GM18499 (cell line): ENCODE measurements around the gene CHST12.
"Not testable (repeated sequence)": the region's sequence is repeated elsewhere in the genome, so short reads cannot be mapped to it uniquely, and the experiment has no call there.

Experiments
- ATAC-seq: cut with Tn5 transposase; IDR thresholded peaks from one replicate; pipeline ENCODE4 v1.9.1; 2021; ENCODE audit warnings: moderate number of reproducible peaks; ENCODE audit not compliant: insufficient read depth, unreplicated experiment

The CHST12 gene

DNA sequence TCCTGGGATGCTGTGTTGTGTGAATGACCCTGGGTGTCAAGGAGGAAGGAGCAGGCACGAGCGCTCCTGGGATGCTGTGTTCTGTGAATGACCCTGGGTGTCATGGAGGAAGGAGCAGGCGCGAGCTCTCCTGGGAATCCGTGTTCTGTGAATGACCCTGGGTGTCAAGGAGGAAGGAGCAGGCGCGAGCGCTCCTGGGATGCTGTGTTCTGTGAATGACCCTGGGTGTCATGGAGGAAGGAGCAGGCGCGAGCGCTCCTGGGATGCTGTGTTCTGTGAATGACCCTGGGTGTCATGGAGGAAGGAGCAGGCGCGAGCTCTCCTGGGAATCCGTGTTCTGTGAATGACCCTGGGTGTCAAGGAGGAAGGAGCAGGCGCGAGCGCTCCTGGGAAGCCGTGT, 25.9 kb upstream of the CHST12 start:
- ATAC-seq = not testable (repeated sequence)

DNA sequence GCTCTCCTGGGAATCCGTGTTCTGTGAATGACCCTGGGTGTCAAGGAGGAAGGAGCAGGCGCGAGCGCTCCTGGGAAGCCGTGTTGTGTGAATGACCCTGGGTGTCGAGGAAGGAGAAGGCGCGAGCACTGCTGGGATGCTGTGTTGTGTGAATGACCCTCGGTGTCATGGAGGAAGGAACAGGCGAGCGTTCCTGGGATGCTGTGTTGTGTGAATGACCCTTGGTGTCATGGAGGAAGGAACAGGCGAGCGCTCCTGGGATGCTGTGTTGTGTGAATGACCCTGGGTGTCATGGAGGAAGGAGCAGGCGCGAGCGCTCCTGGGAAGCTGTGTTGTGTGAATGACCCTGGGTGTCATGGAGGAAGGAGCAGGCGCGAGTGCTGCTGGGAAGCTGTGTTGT, 25.3 kb upstream of the CHST12 start:
- not testable (repeated sequence) for ATAC-seq

DNA sequence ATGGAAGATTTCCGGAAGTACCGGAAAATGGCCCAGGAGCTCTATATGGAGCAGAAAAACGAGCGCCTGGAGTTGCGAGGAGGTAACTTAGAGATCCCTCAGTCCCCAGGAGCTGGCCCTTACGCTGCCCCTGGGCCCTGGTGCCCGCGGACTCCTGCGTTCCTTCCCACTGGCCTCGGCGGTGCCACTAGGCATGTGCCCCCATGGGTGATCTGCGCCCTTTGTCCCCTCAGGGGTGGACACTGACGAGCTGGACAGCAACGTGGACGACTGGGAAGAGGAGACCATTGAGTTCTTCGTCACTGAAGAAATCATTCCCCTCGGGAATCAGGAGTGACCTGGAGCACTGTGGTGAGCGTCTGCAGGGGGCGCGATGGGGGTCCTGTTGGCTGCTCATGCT, 24.2 kb upstream of the CHST12 start:
- ATAC-seq = no peak

DNA sequence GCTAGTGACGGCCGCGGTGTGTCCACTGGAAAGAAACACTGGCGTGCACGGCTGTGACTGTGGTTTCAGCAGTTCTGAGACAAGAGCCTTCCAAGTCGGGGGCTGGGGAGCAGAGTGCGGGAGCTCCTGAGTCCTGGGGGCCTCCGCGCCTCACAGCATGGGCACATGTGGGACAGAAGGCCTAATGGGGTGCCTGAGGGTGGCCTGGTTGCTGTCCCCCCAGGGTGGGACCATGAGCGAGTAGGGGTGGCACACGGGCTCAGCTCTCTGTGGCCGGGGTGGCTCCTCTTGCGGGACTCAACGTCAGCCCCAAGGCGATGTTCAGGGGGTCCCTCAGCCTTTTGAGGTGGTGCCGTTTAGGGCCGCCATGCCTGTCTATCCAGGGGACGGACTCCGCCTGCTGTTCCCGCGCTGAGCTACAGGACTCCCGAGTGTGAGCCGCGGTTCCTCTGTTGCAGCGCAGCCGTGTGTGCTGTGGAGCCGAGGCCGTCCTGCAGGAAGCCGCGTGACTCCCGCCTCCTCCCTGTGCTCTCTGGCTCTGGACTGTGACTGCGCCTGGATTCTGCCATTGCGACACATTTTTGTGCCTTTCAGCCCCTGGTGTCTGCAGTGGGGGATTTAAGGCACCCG, 23.5 kb upstream of the CHST12 start:
- ATAC-seq = no peak

DNA sequence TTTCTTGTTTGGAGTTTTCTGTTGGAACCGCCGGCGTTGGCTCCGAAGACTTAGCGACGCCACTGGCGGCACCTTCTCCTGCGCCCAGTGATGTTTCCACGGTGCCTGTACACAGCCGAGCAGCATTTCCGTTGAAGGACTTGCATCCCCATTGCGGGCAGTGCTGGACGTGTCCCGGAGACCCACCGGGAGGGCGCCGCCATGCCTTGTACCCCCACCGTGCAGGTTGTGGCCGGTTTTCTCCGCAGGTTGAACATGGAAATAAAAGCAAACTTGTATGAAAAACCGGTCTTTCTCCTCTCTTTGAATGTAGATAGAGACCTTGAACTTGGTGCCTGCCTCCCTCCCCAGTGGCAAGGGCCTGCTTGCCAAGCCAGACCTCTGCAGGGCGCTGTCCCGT, 22.9 kb upstream of the CHST12 start:
- ATAC-seq = no peak

DNA sequence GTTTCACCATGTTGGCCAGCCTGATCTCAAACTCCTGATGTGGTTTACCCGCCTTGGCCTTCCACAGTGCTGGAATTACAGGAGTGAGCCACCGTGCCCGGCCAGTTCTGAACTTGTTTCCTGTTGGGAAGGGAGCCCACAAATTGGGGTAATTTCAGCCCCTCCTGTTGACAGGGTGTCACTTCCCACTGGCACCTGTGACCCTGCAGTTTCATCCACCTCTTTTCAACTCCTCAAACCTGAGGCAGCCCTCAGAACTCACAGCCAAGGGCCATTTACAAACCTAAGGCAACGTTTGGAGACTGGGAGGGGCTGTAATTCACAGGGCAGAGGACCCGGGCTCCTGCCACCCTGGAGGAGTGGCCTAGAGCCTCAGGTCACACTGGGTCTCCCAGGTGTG, 22.2 kb upstream of the CHST12 start:
- ATAC-seq = no peak

DNA sequence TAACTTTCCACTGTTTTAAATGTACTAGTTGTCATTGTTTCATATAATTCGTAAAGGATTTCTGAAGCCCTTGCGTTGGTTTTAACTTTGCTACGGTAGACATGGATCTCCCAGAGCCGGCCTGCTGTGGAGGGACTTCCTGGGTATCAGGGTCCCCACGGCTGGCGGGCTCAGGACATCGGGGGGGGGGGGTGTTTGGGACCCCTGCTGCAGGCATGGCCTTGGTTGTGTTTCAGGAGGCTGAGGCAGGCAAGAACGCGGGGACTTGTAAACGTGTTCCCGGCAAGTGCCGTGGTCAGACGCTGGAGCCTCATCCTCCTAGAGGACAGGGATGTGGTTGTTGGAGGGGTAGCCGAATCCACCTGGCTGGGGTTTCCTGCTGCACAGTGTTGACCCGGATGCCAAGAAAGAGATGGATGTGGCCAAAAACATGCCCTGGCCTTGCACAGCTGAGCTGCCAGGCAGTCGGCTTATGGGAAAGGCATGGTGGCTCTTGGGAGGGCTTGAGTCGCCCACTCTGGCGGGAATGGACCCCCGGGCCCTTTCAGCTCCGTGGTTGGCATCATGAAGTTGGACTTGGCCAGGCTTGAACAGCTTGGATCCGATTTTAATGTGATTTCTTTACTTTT, 21.4 kb upstream of the CHST12 start:
- ATAC-seq = no peak

DNA sequence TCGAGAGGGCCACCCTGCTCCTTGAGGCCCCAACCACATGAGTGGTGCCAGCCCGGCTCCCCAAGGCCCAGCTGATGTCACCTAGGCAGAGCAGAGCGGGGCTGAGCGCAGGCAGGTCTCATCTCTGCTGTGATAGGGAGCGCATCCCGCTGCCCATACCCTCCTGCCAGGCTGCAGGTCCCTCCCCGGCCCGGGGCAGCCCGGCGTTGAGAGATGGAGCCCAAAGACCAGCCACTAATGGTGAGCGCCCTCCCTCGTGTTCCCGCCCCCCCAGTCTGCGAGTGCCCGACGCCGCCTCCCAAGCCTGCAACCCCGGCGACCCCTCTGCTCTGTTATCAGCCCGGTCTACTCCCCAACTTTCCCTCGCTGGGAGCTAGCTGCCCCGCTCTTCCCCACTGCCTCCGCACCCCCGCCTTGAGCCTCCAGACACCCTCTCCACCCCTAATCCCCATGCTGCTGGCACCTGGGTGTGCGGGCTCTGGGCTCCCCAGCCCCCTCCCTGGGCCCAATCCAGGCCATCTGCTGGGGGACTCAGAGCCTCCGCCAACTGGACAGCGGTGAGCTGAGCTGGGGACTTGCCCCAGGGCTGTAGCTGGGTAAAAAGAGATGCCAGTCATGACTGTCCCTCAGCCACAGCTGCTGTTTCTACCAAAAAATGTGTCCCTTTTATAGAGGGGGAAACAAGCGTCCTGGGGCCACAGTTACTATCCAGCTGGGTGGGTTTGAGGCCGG, 19.7 kb upstream of the CHST12 start:
- ATAC-seq = no peak

DNA sequence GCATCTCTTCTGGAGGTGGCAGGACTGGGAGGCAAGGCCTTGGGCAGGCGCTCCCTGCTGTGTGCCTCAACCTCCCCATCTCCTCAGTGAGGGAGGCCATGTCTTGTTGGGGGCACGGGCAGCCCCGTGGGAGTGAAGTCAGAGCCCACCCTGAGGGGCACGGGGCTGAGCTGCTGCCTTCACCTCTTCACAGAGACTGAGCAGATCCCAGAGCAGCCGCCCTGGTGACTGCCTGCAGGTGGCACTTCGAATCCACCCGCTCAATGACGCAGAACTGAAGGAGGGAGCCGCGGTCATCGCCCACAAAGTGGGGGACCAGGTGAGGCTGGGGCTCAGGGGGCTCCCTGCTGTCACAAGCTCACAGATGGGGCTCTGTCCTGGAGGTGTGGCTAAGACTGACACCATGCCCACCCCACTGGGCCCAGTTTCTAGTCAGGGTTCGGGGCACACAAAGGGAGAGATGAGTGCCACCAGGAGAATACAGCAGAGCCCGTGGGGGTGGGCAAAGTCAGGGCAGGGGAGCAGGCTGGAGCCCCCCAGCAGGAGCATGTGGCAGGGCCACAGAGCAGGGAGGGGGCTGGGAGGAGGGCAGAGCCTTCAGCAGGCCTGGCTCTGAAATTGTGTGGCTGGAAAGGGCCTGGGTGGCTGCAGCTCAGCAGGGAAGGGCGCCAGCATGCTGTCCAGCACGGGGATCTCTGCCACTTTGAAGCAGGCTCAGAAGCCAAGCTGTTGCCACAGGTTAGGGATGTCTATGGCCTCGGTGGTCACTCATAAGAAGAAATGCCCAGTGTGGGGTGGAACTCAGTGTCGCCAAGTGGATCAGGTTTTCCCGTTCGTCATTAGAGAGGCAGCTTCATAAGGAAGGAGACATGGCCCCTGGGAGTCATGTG, 18.8 kb upstream of the CHST12 start:
- no peak for ATAC-seq

DNA sequence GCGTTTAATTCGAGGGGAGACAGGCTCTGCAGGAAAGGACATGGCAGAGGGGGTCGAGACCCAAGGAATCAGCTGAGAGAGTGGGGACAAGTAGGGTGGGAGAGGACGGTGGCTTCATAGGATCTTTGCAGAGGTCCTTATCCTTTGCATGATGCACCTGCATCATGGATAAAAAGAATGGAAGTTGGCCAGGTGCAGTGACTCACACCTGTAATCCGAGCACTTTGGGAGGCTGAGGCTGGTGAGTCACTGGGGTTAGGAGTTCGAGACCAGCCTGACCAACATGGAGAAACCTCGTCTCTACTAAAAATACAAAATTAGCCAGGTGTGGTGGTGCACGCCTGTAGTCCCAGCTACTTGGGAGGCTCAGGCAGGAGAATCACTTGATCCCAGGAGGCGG, 17.3 kb upstream of the CHST12 start:
- not testable (repeated sequence) for ATAC-seq

DNA sequence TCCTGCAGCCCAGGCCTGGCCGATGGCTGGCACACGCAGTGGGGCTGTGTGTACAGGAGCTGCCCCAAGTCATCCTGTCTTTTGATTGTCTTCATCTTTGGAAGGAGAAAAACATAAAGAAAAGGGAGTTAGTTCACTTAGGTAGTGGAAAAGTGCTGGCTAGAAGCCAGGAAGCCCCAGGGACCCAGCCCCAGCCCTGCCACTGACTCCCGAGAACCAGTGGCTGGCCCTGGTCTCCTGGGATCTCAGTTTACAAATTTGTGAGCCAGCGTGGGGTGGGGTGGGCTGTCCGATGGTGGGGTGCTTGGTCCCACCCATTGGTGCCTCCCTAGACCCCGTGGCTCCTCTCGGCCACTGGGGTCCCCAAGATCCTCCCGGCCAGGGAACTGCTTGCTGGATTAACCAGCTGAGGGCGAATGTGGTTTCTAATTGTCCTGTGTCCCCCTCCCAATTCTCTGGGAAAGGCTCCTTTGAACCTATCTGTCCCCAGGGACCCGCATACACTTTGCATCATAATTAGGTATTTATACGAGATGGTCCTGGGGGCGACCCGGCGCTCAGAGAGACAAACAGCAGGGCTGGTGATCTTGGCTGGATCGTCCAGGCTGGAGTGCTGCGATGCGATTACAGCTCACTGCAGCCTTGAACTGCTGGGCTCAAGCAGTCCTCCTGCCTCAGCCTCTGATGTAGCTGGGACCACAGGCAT, 16.3 kb upstream of the CHST12 start:
- ATAC-seq = no peak

DNA sequence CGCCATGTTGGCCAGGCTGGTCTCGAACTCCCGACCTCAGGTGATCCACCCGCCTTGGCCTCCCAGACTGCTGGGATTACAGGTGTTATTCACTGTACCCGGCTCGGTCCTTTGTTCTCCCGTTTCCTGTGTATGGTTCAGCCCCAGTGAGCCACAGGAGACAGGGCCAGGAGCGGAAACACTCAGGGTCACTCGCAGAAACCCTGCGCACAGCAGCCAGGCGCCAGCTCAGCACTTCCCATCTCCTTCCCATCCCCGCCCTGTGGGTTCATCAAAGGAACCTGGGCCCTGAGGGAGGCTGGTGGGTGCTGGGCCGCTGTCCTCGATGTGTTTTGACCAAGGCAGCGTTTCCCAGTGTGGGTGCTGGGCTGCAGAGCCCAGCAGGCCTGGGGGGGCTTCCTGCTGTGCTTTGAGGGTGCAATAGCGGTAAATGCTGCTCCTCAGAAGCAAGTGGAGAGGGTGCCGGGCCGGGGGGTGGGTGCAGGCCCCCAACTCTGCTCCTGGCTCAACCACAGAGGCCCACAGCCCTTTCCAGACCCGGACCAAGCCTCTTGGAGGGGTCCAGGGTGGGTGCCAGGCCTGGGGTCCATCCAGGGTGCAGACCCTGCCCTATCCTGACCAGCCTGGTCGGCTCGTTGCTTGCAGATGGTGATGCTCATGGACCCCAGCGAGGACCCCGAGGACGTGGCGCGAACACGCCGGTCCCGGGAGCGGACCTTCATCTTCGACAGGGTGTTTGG, 15.3 kb upstream of the CHST12 start:
- ATAC-seq = no peak

DNA sequence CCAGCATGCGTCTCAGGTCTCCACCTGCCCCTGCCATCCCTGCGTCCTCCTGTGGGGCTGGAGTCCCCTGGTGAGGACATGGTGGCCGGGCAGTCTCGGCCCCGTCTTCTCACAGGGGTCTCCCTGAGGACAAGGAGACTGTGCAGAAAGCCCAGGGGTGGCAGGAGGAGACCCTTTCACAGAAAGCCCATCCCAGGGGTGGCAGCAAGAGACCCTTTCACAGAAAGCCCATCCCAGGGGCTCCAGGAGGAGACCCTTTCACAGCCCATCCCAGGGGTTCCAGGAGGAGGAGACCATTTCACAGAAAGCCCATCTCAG, 14.8 kb upstream of the CHST12 start:
- no peak for ATAC-seq

DNA sequence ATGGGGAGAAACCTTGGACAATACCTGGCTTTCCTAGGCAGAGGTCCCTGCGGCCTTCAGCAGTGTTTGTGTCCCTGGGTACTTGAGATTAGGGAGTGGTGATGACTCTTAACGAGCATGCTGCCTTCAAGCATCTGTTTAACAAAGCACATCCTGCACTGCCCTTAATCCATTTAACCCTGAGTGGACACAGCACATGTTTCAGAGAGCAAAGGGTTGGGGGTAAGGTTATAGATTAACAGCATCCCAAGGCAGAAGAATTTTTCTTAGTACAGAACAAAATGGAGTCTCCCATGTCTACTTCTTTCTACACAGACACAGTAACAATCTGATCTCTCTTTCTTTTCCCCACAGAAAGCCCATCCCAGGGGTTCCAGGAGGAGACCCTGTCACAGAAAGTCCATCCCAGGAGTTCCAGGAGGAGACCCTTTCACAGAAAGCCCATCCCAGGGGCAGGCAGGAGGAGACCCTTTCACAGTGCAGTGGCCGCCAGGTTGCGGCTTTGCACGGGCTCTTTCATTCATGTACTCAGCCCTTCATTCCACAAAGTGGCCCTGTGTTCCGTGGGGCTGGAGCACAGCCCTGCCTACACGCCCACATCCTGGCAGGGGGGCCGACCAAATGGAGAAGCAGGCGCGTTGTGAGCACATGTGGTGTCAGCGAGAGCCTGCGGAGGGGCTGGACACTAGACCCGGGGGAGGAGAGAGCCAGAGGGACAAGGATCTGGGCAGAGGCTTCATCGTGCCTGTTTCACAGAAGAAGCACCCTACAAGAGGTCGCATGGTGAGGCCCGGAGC, 13.2 kb upstream of the CHST12 start:
- not testable (repeated sequence) for ATAC-seq

DNA sequence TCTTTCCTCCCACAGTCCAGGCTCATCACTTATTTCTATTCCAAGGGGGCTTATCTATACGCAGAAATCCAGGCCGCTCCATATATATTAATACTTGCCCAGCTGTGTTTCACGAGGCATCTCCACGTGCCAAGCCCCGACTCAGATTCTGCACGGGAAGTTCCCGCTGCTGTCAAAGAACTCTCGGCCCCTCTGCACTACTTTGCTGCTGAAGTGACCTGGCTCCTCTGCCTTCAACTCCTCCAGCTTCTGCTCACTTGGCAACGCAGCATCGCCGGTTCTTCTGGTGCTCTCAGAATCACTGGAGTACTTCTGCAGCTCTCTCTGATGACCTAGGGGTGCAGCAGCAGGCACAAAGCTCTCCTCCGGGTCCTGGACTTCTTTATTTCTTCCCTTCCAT, 9.7 kb upstream of the CHST12 start:
- no peak for ATAC-seq

DNA sequence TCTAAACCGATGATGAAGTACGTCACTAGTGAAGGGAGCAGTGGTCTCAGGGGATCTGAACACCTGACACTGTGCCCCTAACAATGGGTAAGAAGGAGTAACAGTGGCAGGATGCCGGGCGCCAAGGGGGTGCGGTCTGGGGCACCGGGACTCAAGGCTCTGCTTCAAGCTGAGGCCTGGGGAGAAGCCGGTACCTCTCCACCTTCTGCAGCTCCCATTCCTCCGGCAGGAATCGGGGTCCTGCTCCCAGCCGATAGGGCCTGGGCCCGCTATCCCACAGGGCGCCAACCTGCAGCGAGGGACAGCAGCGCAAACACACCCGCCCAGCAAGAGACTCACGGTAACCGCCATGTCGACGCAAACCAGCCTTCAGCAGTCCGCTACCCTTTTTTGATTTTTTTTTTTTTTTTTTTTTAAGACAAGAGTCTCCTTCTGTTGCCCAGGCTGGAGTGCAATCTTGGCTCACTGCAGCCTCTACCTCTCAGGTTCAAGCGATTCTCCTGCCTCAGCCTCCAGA, 8.8 kb upstream of the CHST12 start:
- ATAC-seq = no peak

DNA sequence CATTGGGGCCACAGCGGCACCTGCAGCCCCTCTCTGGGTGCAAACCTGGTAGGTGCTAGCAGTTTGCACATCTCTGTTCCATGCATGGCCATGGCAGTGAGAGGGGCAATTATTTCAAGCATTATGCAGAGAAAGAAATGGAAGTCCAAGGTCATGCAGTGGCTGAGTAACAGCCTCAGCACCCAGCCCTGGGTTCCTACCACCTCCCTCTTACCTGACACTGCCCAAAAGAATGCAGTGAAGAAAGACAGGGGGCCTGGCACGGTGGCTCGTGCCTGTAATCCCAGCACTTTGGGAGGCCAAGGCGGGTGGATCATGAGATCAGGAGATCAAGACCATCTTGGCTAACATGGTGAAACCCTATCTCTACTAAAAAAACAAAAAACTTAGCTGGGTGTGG, 4.9 kb upstream of the CHST12 start:
- ATAC-seq = no peak

DNA sequence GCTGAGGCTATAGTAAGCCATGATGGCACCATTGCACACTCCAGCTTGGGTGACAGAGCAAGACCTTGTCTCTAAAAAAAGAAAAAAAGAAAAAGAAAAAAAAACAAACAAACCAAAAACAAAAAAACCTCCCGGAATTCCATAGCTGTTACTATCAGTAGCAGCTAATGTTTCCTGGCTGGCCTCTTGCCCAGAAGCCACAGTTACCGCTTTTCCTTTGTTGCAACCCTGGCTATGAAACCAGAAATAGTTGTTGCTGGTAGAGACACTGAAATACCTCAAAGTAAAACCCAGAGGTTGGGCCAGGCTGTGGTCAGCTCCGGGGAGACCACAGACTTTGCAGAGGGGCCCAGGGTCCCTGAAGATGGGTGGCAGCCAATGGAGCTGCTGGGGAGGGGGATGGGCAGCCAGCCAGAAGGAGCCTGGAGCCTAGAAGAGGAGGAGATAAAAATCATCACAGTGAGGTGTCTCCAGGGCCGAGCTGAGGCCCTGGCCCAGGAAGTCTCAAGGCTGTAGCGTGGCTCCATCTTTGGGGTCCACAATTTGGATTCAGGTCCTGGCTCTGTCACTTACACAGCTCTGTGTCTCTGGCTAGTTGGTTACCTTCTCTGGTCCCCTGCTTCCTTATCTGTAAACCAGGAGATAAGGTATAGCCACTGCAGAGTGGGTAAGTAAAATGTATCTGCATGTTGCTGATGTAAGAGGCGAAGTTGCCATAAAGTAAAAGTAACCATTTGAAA, 3.4 kb upstream of the CHST12 start:
- no peak for ATAC-seq
